ENCODE results near the gene CCL1.

The CCL1 gene

GRCh38 chr17:34363183-34363661 is at the start of gene CCL1:
TSS of gene CCL1 (minus strand) at chr17:34363233. CDS start at chr17:34363161, 72 bp downstream.
- no peak for DNase-seq (ENCODE audit: low read depth)
- TF ChIP-seq CTCF (conservative IDR thresholded peaks at IDR 0.05; ENCODE audit: low read length): no peak
- H3K4me3 ChIP-seq (ENCODE audit: low read length): no peak within 1 kb of the TSS

- DNase-seq (ENCODE audit: low read depth): no peak
- TF ChIP-seq CTCF (conservative IDR thresholded peaks at IDR 0.05; ENCODE audit: low read length): no peak
- H3K4me3 ChIP-seq (ENCODE audit: low read length): no peak overlapping the region
Observed at GRCh38 chr17:34412534-34412933, 49.5 kb upstream of the CCL1 start.

- no peak for TF ChIP-seq CTCF (conservative IDR thresholded peaks at IDR 0.05; ENCODE audit: low read length)
- no peak for DNase-seq (ENCODE audit: low read depth)
Observed at GRCh38 chr17:34411646-34412421, 48.8 kb upstream of the CCL1 start.

GRCh38 chr17:34409352-34409751 is 46.3 kb upstream of the CCL1 start:
- no peak overlapping the region for H3K4me3 ChIP-seq (ENCODE audit: low read length)
- no peak for DNase-seq (ENCODE audit: low read depth)
- no peak for TF ChIP-seq CTCF (conservative IDR thresholded peaks at IDR 0.05; ENCODE audit: low read length)

More at GRCh38 chr17:34411646-34412421, 48.8 kb upstream of the CCL1 start:
- H3K4me3 ChIP-seq (ENCODE audit: low read length): no peak overlapping the region

GRCh38 chr17:34408439-34408838 is 45.4 kb upstream of the CCL1 start:
- no peak overlapping the region for H3K4me3 ChIP-seq (ENCODE audit: low read length)
- no peak for DNase-seq (ENCODE audit: low read depth)
- TF ChIP-seq CTCF (conservative IDR thresholded peaks at IDR 0.05; ENCODE audit: low read length): no peak

GRCh38 chr17:34406226-34406625 is 43.2 kb upstream of the CCL1 start:
- DNase-seq (ENCODE audit: low read depth): no peak
- no peak overlapping the region for H3K4me3 ChIP-seq (ENCODE audit: low read length)
- TF ChIP-seq CTCF (conservative IDR thresholded peaks at IDR 0.05; ENCODE audit: low read length): no peak

GRCh38 chr17:34403006-34403405 is 40.0 kb upstream of the CCL1 start:
- DNase-seq (ENCODE audit: low read depth): no peak
- no peak for TF ChIP-seq CTCF (conservative IDR thresholded peaks at IDR 0.05; ENCODE audit: low read length)
- no peak overlapping the region for H3K4me3 ChIP-seq (ENCODE audit: low read length)

Data from AG10803 (cell line).